Measurements from ENCODE around the gene GLCCI1. TPM values are rescaled to one million over a fixed set of nuclear protein-coding genes. Genes with fewer than 3 reads are reported as not detected.

Gene GLCCI1
- polyA plus RNA-seq, 1 donor (not counting 4 experiments of a cell fraction or from before 2014, with no cell fraction given): 3.4 TPM

- dilution Hi-C loops (cut with MboI; ENCODE audit: extremely low pct_ligation_motif_present, low sequenced_read_pairs): no loop called here
- Histone ChIP-seq H3K4me1 (ENCODE audit: control insufficient read depth, extremely low read depth, insufficient read depth, low read length) (no peaks in the 10 kb centered on the region), H3K27me3 (ENCODE audit: control insufficient read depth, extremely low read depth, insufficient read depth, low read length) (no peaks in the 10 kb centered on the region), H4K20me1 (ENCODE audit: control insufficient read depth, extremely low read depth, insufficient read depth, low read length) (no peaks in the 10 kb centered on the region), H3K4me3 (ENCODE audit: control insufficient read depth in 2 of 3, extremely low read depth in 1 of 3, insufficient read depth in 2 of 3, low read depth in 1 of 3, low read length in 3 of 3) (no peak overlapping the region), H3K9me3 (ENCODE audit: control insufficient read depth, low read depth, low read length) (no peaks in the 10 kb centered on the region), H3K27ac (ENCODE audit: control insufficient read depth, insufficient read depth, low read length) (no peak overlapping the region), H3K36me3 (ENCODE audit: control insufficient read depth in 2 of 2, extremely low read depth in 1 of 2, insufficient read depth in 2 of 2, low read length in 2 of 2) (no peaks in the 10 kb centered on the region), H3K9ac (ENCODE audit: control insufficient read depth, extremely low read depth, insufficient read depth, low read length) (no peak overlapping the region), H3K4me2 (ENCODE audit: control insufficient read depth, extremely low read depth, insufficient read depth, low read depth, low read length) (no peak overlapping the region), H2AFZ (ENCODE audit: control insufficient read depth, low read length) (no peak overlapping the region), H3K79me2 (ENCODE audit: control insufficient read depth, insufficient read depth, low read length) (no peaks in the 10 kb centered on the region), H3K9me1 (ENCODE audit: control insufficient read depth, extremely low read depth, insufficient read depth, low read length) (no peaks in the 10 kb centered on the region)
- FAIRE-seq: no peak
- no peak for TF ChIP-seq CTCF (optimal IDR thresholded peaks at IDR 0.05 in 1 of 3, IDR thresholded peaks at IDR 0.05 in 1 of 3, conservative IDR thresholded peaks at IDR 0.05 in 1 of 3; ENCODE audit: extremely low read depth in 1 of 3, insufficient read depth in 2 of 3, low read length in 3 of 3)
- no peak for DNase-seq (ENCODE audit: low read depth, low spot score)
Measured at GRCh38 chr7:8015746-8016120, 47.1 kb downstream of the GLCCI1 start.

- Histone ChIP-seq H3K4me2 (ENCODE audit: control insufficient read depth, extremely low read depth, insufficient read depth, low read depth, low read length) (no peak overlapping the region), H4K20me1 (ENCODE audit: control insufficient read depth, extremely low read depth, insufficient read depth, low read length) (no peaks in the 10 kb centered on the region), H3K9me1 (ENCODE audit: control insufficient read depth, extremely low read depth, insufficient read depth, low read length) (no peaks in the 10 kb centered on the region), H3K27ac (ENCODE audit: control insufficient read depth, insufficient read depth, low read length) (no peak overlapping the region), H3K79me2 (ENCODE audit: control insufficient read depth, insufficient read depth, low read length) (no peaks in the 10 kb centered on the region), H3K4me1 (ENCODE audit: control insufficient read depth, extremely low read depth, insufficient read depth, low read length) (no peaks in the 10 kb centered on the region), H3K4me3 (ENCODE audit: control insufficient read depth in 2 of 3, extremely low read depth in 1 of 3, insufficient read depth in 2 of 3, low read depth in 1 of 3, low read length in 3 of 3) (no peak overlapping the region), H3K9me3 (ENCODE audit: control insufficient read depth, low read depth, low read length) (no peaks in the 10 kb centered on the region), H3K27me3 (ENCODE audit: control insufficient read depth, extremely low read depth, insufficient read depth, low read length) (no peaks in the 10 kb centered on the region), H3K9ac (ENCODE audit: control insufficient read depth, extremely low read depth, insufficient read depth, low read length) (no peak overlapping the region), H2AFZ (ENCODE audit: control insufficient read depth, low read length) (no peak overlapping the region), H3K36me3 (ENCODE audit: control insufficient read depth in 2 of 2, extremely low read depth in 1 of 2, insufficient read depth in 2 of 2, low read length in 2 of 2) (no peaks in the 10 kb centered on the region)
- DNase-seq (ENCODE audit: low read depth, low spot score) (no peak), FAIRE-seq (no peak)
- no peak for TF ChIP-seq CTCF (optimal IDR thresholded peaks at IDR 0.05 in 1 of 3, IDR thresholded peaks at IDR 0.05 in 1 of 3, conservative IDR thresholded peaks at IDR 0.05 in 1 of 3; ENCODE audit: extremely low read depth in 1 of 3, insufficient read depth in 2 of 3, low read length in 3 of 3)
- TF ChIP-seq EZH2 (IDR thresholded peaks at IDR 0.05; ENCODE audit: low read length): no peak
- dilution Hi-C loops (cut with MboI; ENCODE audit: extremely low pct_ligation_motif_present, low sequenced_read_pairs): no loop called here
Measured at GRCh38 chr7:8017423-8017822, 48.8 kb downstream of the GLCCI1 start.

All from keratinocyte (primary cell).